HG02884 (cell line): ENCODE results near the gene TSSC4.

Experiments used
- ATAC-seq: cut with Tn5 transposase; IDR thresholded peaks from one replicate; pipeline ENCODE4 v1.9.1; 2021; ENCODE audit warnings: mild to moderate bottlenecking, moderate library complexity; ENCODE audit not compliant: unreplicated experiment

The TSSC4 gene

GRCh38 chr11:2446590-2447252 is 46.2 kb downstream of the TSSC4 start:
- ATAC-seq, result no peak

GRCh38 chr11:2447253-2447950 is 46.9 kb downstream of the TSSC4 start:
- ATAC-seq, result no peak

- no peak for ATAC-seq
Observed at GRCh38 chr11:2447951-2448650, 47.6 kb downstream of the TSSC4 start.

DNA sequence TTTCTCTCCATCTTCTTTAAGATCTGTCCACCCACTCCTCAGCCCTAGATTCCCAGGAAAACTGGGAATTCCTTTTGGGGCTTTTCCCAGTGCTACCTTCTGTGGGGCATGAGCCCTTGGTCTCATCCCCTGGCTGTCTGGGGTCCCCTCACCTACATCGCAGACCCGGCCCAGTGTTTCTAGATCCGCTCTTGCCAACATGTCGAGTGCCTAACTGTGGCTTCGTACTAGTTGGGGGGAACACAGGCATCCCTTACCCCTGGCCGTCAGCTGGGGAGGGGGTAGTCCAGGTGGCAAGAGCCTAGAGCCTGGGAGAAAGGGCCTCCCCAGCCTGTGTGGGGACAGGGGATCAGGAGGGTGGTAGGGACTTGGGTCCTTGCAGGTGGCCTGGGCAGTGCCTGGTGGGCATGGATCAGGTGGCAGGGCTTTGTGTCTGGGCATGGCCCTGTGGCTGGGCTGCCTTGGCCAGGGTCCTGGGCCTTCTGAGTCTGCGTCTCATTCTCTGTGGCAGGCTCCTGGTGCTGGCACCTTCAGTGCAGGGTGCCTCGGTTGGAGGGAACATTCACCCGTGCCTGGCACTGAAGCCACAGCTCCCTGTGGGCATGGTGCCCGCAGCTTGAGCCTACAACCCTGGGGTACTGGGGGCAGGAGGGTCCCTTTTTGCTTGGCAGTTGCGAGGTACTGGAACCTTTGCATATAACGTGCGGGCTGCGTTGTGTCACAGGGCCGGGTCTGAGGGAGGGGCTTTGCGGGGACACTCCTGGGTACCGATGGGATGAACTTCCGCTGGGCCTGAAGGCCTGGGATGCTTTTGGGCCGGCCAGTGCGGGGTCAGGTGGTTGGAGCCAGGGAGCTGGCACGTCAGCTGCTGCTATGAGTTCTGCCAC is 48.4 kb downstream of the TSSC4 start:
- no peak for ATAC-seq

GRCh38 chr11:2449548-2450320 is 49.2 kb downstream of the TSSC4 start:
- ATAC-seq, result no peak

- no peak for ATAC-seq
Observed at GRCh38 chr11:2450321-2451041, 49.9 kb downstream of the TSSC4 start.

GRCh38 chr11:2451336-2451735 is 50.8 kb downstream of the TSSC4 start:
- ATAC-seq, result no peak

DNA sequence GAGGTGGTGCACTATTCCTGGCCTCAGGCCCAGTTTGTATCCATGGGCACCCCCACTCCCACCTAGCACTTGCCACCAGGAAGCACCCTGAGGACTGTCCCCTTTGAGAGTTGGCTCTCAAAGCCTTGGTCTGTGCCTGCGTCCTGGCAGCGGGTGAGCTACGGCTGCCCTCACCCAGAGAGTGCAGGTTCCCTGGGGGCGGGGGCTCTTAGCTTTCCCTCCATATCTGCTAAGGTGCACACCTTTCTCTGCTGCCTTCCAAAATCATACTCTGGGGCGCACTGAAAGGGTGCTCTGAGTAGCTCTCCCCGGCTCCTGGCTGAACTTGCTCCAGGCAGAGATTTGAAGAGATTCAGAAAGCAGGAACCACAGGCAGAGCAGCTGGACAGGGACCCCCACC is 51.4 kb downstream of the TSSC4 start:
- no peak for ATAC-seq

DNA sequence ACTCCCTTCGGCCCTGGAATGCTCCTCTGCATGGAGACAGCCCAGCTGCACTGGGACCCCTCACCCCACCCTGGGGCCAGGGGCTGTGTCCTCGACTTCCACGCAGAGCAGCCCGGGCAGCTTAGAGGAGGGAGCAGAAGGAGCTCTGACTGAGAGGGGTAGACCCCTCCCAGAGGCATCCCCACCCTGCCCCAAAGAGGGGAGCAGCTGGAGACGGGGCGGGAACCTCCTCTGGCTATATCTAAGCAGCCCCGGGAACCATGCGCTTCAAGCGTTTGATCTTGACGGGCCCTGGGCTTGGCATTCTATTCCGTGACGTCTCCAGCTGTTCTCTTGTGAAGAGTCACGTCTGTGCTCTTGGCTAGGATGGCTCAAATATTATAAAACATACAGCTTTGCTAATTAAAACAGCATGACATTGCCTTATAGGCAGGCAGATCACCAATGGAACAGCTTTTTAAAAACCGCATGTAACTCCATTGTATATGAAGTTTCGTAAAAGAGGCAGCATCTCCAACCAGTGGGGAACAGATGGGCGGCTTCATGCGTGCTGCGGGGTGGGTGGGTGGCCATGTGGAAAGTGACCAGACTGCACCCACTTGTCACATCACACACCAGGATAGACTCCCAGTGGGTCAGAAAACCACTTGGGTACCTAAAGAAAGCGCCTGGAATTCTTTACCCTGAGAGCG is 51.9 kb downstream of the TSSC4 start:
- no peak for ATAC-seq

DNA sequence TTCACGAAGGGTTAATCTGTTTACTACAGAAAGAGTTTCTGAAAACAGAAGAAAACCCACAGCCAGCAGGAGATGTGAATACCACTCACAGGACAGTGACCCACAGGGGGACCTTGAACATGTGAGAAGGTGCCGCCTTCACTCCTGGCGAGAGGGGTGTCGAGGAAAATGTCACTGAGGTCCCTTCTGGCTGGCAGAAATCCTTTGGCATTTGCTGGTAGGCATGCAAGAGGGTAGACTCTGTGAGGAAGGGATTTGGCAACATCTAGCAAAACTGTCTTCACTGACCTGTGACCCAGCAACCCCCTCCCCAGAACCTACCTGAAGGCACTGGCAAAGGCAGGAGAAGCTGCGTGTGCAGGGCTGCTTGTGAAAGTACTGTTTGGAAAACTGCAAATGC is 52.9 kb downstream of the TSSC4 start:
- no peak for ATAC-seq
